Neural progenitor cell (in vitro differentiated cells): Measurements from ENCODE around the gene PARN. TPM values are rescaled to one million over a fixed set of nuclear protein-coding genes. Genes with fewer than 3 reads are reported as not detected.

Experiments
- DNase-seq: peaks from one replicate; pipeline ENCODE4 v3.0.0-alpha.2; 2016; ENCODE audit warnings: low spot score
- H2AFZ ChIP-seq: fragments of 200-600 bp; sonication (generic); replicated peaks from 2 replicates; pipeline ENCODE4 v1.6.1; 2016; ENCODE audit warnings: antibody characterized with exemption
- H3F3A ChIP-seq: fragments of 200-600 bp; sonication (generic); 2 replicates; pipeline ENCODE4 v1.6.1; 2016; ENCODE audit warnings: antibody characterized with exemption, low read depth
- H3K27ac ChIP-seq: fragments of 200-600 bp; sonication (generic); 2 replicates; pipeline ENCODE4 v1.5.1; 2016; ENCODE audit warnings: mild to moderate bottlenecking
- H3K27me3 ChIP-seq: fragments of 200-600 bp; sonication (generic); 2 replicates; pipeline ENCODE4 v1.6.1; 2016; ENCODE audit warnings: mild to moderate bottlenecking, moderate library complexity
- H3K36me3 ChIP-seq: fragments of 200-600 bp; sonication (generic); 2 replicates; pipeline ENCODE4 v1.5.1; 2016
- H3K4me1 ChIP-seq: fragments of 200-600 bp; sonication (generic); 2 replicates; pipeline ENCODE4 v1.6.1; 2016; ENCODE audit warnings: mixed run types
- H3K4me2 ChIP-seq: fragments of 200-600 bp; sonication (generic); 2 replicates; pipeline ENCODE4 v1.6.1; 2016
- H3K4me3 ChIP-seq: fragments of 200-600 bp; sonication (generic); 2 replicates; pipeline ENCODE4 v1.5.1; 2016
- H3K79me2 ChIP-seq: fragments of 200-600 bp; sonication (generic); 2 replicates; pipeline ENCODE4 v1.6.1; 2016; ENCODE audit warnings: low read depth
- H3K9ac ChIP-seq: fragments of 200-600 bp; sonication (generic); 2 replicates; pipeline ENCODE4 v1.6.1; 2016
- H3K9me3 ChIP-seq: fragments of 200-600 bp; sonication (generic); 2 replicates; pipeline ENCODE4 v1.5.1; 2016; ENCODE audit warnings: low read depth
- H4K20me1 ChIP-seq: fragments of 200-600 bp; sonication (generic); 2 replicates; pipeline ENCODE4 v1.6.1; 2016; ENCODE audit warnings: low read depth
- H3K27ac Mint-ChIP-seq: 3 replicates; pipeline ENCODE4 v1.8.0; 2021; ENCODE audit warnings: mixed read lengths
- H3K27me3 Mint-ChIP-seq: 2 replicates; pipeline ENCODE4 v1.8.0; 2022; ENCODE audit warnings: low read depth, mild to moderate bottlenecking, inconsistent platforms, moderate library complexity, mixed read lengths; ENCODE audit not compliant: insufficient read depth
- H3K36me3 Mint-ChIP-seq: 3 replicates; pipeline ENCODE4 v1.8.0; 2021; ENCODE audit warnings: mixed read lengths
- H3K4me1 Mint-ChIP-seq: 3 replicates; pipeline ENCODE4 v1.8.0; 2021; ENCODE audit warnings: mixed read lengths
- H3K4me3 Mint-ChIP-seq: 3 replicates; pipeline ENCODE4 v1.8.0; 2021; ENCODE audit warnings: mild to moderate bottlenecking, moderate library complexity, mixed read lengths
- H3K9me3 Mint-ChIP-seq: 3 replicates; pipeline ENCODE4 v1.8.0; 2020; ENCODE audit warnings: mixed read lengths
- CTCF ChIP-seq: fragments of 200-600 bp; sonication (generic); IDR thresholded peaks from 2 replicates; pipeline ENCODE4 v1.5.1; 2017; ENCODE audit warnings: antibody characterized with exemption, mild to moderate bottlenecking
- EZH2 ChIP-seq: fragments of 200-600 bp; sonication (generic); IDR thresholded peaks from 2 replicates; pipeline ENCODE4 v1.6.1; 2017; ENCODE audit warnings: antibody characterized with exemption, mild to moderate bottlenecking, moderate library complexity
- EZH2phosphoT487 ChIP-seq: fragments of 200-600 bp; sonication (generic); IDR thresholded peaks from 2 replicates; pipeline ENCODE4 v1.6.1; 2017; ENCODE audit warnings: antibody characterized with exemption
- total RNA-seq: library from RNA; depleted of rRNA; stranded (reverse); fragments of >200 nt; gene quantifications from 2 replicates; pipeline ENCODE4 v1.2.3, GENCODE V29; 2015; ENCODE audit warnings: low replicate concordance

The PARN gene
- total RNA-seq, 1 donor from 2014 or later = 53.5 TPM

GRCh38 chr16:14513389-14514107 lies 116.5 kb downstream of the PARN start:
- Histone ChIP-seq H2AFZ (no peak overlapping the region), H3K4me1 (peaks cover 16% of the 10 kb centered on the region), H3K9me3 (no peaks in the 10 kb centered on the region), H3K9ac (no peak overlapping the region), H3K4me2 (no peak overlapping the region), H3K27ac (no peak overlapping the region), H3F3A (peaks cover 4% of the 10 kb centered on the region), H3K27me3 (no peaks in the 10 kb centered on the region), H3K79me2 (no peaks in the 10 kb centered on the region), H3K36me3 (no peaks in the 10 kb centered on the region), H3K4me3 (no peak overlapping the region), H4K20me1 (peaks cover 4% of the 10 kb centered on the region)
- TF ChIP-seq EZH2 (no peak), CTCF (no peak), EZH2phosphoT487 (no peak)
- no peaks in the 10 kb centered on the region for H3K27me3 Mint-ChIP-seq
- no peaks in the 10 kb centered on the region for H3K9me3 Mint-ChIP-seq
- H3K27ac Mint-ChIP-seq = no peak overlapping the region
- no peaks in the 10 kb centered on the region for H3K36me3 Mint-ChIP-seq
- no peak for DNase-seq
- no peaks in the 10 kb centered on the region for H3K4me1 Mint-ChIP-seq
- H3K4me3 Mint-ChIP-seq = no peak overlapping the region

- H3K4me2 ChIP-seq = no peak overlapping the region
- H2AFZ ChIP-seq = no peak overlapping the region
- H3K36me3 ChIP-seq = no peaks in the 10 kb centered on the region
- no peaks in the 10 kb centered on the region for H3K79me2 ChIP-seq
- peaks cover 4% of the 10 kb centered on the region for H3F3A ChIP-seq
- no peak for DNase-seq
- Mint-ChIP-seq H3K36me3 (no peaks in the 10 kb centered on the region), H3K27me3 (no peaks in the 10 kb centered on the region), H3K27ac (no peak overlapping the region), H3K4me1 (no peaks in the 10 kb centered on the region), H3K4me3 (no peak overlapping the region), H3K9me3 (no peaks in the 10 kb centered on the region)
- H3K9ac ChIP-seq = no peak overlapping the region
- TF ChIP-seq EZH2 = no peak
- H3K4me3 ChIP-seq = no peak overlapping the region
- H3K4me1 ChIP-seq = peaks cover 16% of the 10 kb centered on the region
- H3K27ac ChIP-seq = no peak overlapping the region
- H3K9me3 ChIP-seq = no peaks in the 10 kb centered on the region
- no peaks in the 10 kb centered on the region for H3K27me3 ChIP-seq
- H4K20me1 ChIP-seq = peaks cover 4% of the 10 kb centered on the region
Measured at GRCh38 chr16:14511800-14512135, 118.3 kb downstream of the PARN start.

- no peak for TF ChIP-seq EZH2
- no peak for TF ChIP-seq CTCF
- TF ChIP-seq EZH2phosphoT487 = no peak
- Histone ChIP-seq H3K27me3 (no peaks in the 10 kb centered on the region), H3K27ac (no peak overlapping the region), H3K79me2 (no peaks in the 10 kb centered on the region), H3K9ac (no peak overlapping the region), H3K4me1 (peaks cover 16% of the 10 kb centered on the region), H3K4me2 (no peak overlapping the region), H2AFZ (no peak overlapping the region), H3F3A (peaks cover 4% of the 10 kb centered on the region), H3K36me3 (no peaks in the 10 kb centered on the region), H4K20me1 (peaks cover 4% of the 10 kb centered on the region), H3K9me3 (no peaks in the 10 kb centered on the region), H3K4me3 (no peak overlapping the region)
- no peak for DNase-seq
- H3K27ac Mint-ChIP-seq = no peak overlapping the region
- H3K27me3 Mint-ChIP-seq = no peaks in the 10 kb centered on the region
- H3K9me3 Mint-ChIP-seq = no peaks in the 10 kb centered on the region
- H3K4me1 Mint-ChIP-seq = no peaks in the 10 kb centered on the region
- H3K4me3 Mint-ChIP-seq = no peak overlapping the region
- no peaks in the 10 kb centered on the region for H3K36me3 Mint-ChIP-seq
Measured at GRCh38 chr16:14510939-14511799, 118.9 kb downstream of the PARN start.

- Histone ChIP-seq H4K20me1 (peaks cover 4% of the 10 kb centered on the region), H3K79me2 (no peaks in the 10 kb centered on the region), H3F3A (peaks cover 4% of the 10 kb centered on the region), H3K36me3 (no peaks in the 10 kb centered on the region), H3K9me3 (no peaks in the 10 kb centered on the region), H2AFZ (no peak overlapping the region), H3K4me2 (no peak overlapping the region), H3K4me3 (no peak overlapping the region), H3K27me3 (no peaks in the 10 kb centered on the region), H3K4me1 (peaks cover 16% of the 10 kb centered on the region), H3K9ac (no peak overlapping the region), H3K27ac (no peak overlapping the region)
- H3K36me3 Mint-ChIP-seq = no peaks in the 10 kb centered on the region
- no peak overlapping the region for H3K27ac Mint-ChIP-seq
- no peak overlapping the region for H3K4me3 Mint-ChIP-seq
- DNase-seq = no peak
- TF ChIP-seq CTCF = no peak
- TF ChIP-seq EZH2phosphoT487 = no peak
- no peak for TF ChIP-seq EZH2
- no peaks in the 10 kb centered on the region for H3K27me3 Mint-ChIP-seq
- no peaks in the 10 kb centered on the region for H3K4me1 Mint-ChIP-seq
- H3K9me3 Mint-ChIP-seq = no peaks in the 10 kb centered on the region
Measured at GRCh38 chr16:14510581-14510938, 119.5 kb downstream of the PARN start.
